NOMO-1 treated with DMSO at 0.1 percent for 48 hours (cell line): Measurements from ENCODE around the gene ATP6V0D1.

Experiments
- DNase-seq: peaks from one replicate; lab custom pipeline; 2025; ENCODE audit not compliant: unreplicated experiment; lab: John Stamatoyannopoulos, UW

ATP6V0D1 gene

DNA sequence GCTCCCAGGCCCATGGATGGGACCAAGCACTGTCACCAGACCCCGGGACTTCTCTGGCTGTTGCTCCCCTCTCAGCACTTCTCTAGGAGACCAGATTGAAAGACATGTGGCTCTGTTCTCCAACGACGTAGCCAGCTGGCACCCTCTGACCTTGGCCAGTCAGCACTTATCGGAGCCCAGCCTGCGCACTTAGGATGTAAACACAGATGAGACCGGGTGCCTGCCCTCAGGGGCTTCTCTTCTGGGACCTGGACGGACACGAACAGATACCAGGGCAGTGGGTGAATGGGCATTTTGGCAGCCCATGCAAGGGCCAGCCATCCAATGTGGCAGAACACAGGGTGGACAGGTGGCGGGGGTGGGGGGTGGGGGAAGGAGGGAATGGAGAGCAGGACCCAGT lies 71.3 kb downstream of the ATP6V0D1 start:
- DNase-seq, result no peak

DNA sequence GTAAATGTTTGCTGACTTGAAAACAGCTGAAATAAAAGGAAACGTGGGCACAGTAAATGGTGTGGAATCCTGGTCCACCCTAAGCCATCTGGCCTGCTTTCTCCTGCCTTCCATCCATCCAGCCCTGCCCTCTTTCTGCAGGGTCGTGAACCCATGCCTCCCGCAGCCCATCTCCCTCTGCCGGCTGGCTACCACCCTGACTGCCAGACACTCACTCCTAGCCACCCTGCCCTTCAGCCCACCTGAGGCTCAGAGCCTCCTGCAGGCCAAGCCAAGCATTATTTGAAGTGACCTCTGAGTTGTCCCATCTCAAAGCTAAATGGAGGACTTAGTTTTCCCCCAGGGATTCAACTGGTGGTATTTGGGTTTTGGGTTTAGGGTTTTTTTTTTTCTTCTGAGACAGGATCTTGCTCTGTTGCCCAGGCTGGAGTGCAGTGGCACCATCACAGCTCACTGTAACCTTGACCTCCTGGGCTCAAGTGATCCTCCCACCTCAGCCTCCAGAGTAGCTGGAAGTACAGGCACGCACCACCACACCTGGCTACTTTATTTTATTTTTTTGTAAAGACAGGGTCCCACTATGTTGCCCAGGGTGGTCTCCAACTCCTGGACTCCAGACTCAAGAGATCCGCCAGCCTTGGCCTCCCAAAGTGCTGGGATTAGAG lies 73.0 kb downstream of the ATP6V0D1 start:
- no peak for DNase-seq

DNA sequence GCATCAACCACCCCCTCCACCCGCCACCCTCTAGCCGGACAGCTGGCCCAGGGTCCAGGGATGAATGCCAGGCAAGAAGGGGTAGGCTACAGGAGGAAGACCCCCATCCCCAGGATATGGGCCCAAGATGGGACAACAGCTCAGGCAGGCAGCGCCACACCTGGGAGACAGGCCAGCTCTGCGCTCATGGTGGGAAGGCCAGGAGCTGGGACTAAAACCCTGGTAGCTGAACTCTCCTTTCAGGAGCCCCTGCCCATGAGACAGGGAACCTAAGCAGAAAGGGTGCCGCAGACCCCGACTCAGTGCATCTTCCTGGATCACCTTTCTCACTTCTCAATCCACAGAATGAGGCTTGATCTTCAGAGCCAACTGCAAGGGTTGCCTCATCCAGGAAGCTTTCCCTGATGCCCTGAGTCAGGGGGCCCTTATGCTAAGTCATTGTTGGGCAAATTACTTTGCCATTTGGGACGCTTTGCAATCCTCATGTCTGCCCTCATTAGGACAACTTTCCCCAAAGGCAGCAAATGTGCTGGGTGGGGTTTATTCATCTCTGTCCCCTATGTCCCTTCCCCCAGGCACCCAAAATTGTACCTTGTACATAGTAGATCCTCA lies 73.7 kb downstream of the ATP6V0D1 start:
- no peak for DNase-seq

DNA sequence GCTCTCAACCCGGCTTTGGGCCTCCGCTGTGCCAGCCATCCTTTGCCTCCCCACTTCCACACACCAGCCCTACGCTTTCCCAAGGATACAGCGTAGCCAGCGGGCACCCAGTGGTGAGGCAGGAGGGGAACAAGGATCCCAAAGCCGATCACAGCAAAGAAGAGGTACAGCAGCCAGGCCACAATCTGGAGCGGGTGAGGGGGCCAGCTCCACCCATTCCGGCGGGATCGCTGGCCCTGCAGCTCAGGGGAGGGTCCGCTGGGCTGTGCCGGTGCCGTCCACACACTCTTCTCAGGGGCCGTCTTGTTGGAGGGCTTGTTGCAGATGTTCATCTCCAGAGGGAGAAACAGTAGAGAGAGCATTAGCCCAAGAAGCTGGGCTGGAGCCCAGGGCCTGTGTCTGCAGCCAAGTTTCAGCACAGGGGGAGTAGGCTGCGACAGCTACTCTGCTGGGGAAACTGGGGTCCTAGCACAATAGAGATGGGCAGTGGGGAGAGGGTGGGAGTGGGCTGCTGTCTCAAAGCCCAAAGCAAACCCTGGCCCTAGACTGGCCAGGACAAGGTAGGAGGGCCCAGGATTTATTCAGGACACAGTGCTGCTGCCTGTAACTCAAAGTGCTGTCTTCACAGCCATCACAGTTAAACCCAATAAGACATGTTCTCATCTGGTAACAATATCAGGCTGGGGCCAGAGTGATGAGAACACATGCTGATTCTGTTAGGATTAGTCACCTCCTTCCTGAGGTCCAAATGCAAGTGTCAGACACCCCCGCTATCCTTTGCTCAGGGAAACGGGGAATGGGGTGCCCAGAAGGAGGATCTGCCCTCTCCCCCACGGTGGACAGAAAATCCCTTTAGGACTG lies 74.6 kb downstream of the ATP6V0D1 start:
- DNase-seq, result no peak

DNA sequence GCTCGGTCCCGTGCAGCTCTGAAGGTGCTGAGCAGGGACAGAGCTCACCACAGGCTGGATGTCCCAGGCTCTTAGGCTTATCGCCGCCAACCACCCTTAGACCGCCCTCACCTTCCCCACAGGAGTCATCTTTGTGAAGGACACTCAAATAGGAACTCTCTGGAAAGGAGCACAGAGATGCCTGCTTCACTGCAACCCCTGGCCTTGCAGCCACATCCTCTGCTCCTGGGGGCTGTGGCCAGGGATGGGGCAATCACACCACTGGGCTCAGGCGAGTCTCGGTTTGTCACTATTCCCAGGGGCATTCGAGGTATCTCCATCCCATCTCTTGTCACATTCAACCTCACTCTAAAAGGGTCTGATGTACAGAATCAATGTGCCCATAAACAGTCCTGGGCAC lies 75.6 kb downstream of the ATP6V0D1 start:
- no peak for DNase-seq

DNA sequence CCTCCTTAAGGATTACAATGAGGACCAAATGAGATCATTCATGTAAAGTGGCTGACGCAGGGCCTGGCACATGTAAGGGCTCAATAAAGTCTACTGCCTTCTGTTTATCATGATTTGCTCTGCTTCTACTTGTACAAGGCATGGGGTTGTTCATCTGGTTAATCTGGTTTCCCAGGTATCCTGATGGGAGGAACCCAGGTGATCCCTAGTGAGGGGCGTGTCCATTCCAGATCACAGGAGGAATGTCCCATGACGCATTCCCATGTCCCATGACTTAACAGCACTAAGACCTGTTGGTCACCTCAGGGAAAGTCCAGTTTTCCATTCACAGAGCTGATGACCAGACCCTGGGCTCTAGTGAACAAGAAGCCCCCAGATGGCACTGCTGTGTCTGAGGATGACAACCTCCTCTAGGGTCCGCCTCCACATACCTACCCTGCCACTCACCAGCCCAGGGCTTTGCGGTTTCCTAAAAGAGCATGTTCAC lies 76.2 kb downstream of the ATP6V0D1 start:
- no peak for DNase-seq

DNA sequence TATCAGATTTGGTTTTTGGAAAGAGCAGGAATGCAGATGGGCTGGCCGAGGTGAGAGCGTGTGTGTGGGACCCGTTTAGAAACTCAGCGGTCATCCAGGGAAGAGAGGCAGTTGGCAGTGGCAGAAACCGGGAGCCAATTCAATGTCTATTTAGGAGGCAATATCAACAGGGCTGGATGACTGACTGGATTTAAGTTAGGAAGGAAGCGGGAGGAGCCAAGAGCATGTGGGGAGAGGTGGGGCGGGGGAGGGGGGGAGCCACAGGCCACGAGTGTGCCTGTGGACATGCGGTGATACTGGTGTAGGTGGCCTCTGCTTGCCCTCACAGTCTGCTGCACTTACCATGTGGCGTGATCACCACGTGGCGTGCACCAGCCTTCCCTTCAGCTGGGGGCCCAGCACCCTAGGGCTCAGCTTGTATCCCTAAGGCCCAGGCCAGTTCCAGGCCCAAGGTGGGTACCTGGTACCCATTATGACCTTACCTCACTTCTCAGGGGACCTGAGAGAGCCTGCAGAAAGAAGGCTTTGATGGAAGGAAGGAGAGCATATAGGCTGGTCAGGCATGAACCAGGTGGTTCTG lies 76.9 kb downstream of the ATP6V0D1 start:
- DNase-seq, result no peak

DNA sequence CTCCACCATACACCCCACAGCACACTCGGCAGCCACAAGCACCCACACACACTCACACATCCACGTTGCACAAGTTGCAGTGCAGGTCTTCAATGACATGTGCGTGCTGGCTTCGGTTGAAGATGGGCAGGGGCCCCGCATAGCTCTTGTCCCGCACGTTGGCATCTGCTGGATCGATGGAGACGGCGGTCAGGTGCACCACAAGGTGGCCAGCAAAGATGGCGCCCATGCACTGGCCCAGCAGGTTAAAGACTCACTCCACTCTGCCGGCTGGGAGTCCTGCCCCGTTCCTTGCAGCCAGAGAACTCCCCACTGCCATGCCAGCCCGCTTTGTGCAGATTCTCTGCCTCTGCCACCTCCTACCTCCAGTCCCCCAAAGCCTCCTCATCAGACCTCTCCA lies 80.1 kb downstream of the ATP6V0D1 start:
- no peak for DNase-seq

DNA sequence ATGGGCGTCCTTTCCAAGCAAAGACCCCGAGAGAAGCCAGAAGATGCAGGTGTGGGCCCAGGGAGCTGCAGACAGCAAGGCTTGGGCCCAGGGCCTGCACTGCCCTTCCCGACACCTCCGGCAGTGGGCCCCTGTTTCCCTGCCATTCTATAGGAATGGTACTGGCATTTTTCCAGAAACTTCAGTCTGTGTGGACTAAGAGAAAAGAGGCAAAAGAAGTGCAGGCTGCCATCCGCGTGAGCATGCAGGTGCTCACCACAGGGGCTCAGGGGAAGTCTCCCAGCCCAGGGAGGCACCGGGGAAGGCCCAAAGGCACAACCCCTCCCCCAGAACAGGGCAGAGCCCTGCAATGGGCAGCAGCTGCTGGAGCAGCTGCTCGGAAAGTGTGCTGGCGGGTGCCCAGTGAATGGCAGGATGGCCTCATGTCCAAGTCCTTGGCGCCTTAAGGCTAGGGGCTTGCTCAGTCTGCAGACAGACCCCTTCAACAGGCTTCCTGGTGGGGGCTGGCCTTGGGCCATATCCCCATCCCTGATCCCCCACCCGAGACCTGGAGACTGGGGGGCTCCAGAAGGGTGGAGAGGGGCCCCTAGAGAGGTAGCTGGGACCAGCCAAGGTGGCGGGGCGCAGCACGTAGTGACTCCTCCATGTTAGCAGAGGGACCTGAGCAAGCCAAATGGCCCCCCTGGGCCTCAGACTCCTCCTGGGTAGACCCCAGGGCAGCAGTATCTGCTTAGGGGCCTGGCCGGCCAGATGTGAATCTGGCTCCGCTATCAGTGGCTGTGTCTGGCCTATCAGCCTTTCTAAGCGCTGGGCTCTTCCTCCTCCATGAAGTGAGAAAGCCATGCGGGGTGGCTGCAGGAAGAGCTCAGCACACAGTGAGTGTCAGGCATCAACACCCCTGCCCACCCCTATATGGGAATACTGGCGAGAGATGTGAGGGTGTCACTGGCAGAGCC lies 80.9 kb downstream of the ATP6V0D1 start:
- no peak for DNase-seq

DNA sequence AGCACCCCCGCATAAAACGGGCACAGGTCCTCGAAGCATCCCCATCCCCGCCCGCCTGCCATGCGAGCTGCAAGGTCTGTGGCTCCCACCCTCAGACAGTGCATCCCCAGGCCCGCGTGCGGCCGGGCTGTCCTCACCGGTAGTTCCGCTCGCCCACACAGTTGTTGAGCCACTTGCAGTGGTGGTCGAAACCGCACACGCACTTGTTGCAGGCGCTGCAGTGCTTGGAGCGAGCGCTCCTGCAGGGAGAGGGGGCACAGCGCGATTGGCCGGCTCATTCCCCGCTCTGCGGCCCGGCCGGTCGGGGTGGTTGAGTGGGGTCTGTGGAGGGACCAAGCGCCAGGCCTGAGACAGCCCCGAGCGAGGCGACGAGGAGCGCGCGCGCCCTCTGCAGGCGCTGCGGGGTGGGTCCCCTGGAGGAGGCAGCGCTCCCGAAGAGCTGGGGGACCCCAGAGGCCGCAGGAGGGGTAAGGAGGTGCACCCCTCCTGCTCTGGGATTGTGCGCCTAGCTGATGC lies 81.7 kb downstream of the ATP6V0D1 start:
- DNase-seq, result no peak

DNA sequence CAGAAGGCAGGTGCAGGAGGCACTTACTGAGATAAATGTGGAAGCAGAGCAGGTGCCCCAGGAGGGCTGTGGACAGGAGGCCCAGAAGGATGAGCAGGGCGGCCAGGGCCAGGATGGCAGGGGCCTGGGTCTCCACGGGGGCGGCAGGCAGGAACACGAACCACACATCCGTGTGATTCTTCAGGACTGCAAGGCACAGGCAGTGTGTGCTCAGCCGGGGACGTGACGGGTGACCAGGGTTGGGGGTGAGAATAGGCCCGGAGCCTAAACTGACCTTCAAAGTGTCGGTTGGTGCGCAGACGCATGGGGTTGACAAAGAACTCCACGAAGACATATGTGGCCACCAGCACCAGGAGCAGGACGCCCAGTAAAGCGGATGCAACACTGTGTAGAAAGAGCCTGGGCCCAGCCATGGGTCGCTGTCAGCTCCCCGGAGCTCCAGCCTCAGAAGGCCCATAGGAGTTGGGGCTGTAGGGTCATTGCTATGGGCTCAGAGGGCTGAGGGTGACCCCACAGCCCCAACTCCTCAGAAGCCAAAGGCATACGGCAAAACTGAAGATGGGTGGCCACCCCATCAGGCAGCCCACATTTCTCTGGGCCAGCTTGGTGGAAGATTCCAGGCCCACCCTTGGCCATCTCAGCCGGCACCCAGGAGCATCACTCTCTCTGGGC lies 82.3 kb downstream of the ATP6V0D1 start:
- no peak for DNase-seq

DNA sequence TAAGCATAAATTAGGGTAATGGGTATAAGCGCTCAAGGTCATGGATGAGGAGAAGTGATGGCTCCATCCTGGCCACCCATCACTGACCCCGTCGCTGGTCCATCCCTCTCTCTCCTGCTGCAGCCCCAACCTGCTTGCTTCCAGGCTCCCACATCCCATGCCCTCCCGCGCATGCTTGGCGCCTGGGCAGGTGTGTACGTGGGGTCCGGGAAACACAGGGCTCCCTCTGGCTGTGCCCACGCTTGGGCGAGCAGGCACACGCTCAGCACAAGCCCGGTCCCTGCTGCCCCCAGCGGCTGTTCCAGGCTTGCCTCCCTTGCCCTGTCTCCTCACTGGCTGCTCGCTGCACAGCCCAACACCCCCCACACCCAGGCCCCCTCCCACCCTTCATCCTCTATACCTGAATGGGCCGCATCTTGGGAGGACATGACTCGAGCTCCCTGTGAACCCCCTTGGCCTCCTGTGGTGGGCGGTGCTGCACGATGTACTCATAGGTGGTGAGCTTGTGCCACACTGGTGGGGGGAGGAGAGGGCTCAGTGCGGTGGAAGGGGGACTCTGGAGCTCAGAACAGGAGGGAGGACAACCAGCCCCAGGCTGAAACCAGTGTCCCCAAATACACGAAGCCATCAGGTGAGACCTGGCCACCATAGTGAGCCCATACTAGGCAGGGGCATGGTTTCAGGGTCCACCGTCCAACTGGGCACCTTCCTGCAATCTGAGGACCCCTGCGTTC lies 83.0 kb downstream of the ATP6V0D1 start:
- no peak for DNase-seq

DNA sequence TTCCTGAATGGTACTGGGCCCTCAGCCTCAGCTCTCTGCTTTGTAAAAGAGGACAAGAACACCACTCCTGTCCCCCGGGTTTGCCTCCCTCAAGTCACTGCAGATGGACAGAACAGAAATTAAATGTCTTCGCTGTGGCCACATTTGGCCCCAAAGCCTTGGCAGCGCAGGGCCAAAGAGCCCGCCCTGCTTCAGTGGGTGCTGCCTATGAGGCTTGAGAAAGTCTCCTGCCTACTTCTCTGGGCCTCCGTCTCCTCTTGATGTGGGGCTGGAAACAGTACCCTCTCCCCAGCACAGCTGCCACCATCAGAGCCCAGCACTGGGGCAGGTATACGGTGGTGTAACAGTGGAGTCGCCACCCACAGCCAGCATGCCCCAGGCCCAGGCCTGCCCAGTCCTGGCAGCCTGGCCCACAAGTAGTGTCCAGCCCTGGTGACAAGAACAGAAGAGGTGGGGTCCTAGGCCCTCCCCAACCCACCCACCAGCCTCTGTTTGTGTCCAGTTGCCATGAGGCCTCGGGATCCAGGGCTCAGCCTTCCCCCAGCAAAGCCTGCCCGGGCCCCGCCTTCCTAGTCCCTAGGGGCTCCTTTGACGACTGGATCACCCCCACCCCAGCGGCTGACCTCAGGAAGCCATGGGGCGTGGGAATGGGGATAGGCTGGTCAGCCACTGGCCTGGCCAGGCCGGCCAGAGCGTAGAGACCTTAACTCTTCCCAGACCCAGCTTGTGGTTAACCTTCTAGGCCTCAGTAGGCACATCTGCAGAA lies 83.7 kb downstream of the ATP6V0D1 start:
- DNase-seq, result no peak

DNA sequence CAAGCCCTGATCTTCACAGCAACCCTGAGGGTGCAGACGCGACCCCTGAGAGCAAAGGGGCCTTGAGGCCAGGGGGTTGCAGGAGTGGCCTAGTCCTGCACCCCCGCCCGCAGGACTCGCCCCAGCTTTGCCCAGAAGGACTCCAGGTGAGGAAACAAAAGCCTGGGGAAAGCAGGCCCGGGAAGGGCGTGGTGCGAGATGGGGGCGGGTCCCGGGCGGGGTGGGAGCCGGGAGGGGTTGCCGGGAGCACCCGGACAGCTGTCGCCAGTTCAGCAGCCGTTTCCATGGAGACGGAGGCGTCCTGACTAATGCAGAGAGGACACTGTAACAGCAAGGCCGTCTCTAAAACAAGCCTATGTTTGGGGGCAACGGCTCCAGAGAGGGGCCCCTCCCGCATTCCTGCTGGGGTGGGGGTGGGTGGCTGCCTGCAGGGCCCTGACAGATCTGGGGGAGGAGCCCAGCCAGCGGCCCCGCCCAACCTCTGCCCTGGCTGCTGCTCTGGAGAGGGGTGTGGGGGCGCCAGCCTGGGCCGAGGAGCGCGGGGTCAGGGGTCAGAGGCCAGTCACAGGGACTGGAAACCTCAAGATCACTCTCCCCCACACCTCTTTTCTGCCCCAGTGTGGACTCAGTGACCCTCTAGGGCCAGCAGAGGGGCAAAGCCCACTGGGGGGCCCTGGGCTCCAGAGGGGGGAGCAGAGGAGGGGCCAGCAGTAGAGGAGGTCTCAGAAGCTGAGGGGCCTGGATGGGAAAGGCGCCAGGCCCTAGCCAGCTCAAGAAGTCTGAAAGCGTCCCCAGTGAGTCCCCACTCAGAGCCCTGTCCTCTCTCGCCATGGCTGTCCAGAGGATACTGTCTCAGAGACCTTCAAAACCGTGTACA lies 84.6 kb downstream of the ATP6V0D1 start:
- no peak for DNase-seq

DNA sequence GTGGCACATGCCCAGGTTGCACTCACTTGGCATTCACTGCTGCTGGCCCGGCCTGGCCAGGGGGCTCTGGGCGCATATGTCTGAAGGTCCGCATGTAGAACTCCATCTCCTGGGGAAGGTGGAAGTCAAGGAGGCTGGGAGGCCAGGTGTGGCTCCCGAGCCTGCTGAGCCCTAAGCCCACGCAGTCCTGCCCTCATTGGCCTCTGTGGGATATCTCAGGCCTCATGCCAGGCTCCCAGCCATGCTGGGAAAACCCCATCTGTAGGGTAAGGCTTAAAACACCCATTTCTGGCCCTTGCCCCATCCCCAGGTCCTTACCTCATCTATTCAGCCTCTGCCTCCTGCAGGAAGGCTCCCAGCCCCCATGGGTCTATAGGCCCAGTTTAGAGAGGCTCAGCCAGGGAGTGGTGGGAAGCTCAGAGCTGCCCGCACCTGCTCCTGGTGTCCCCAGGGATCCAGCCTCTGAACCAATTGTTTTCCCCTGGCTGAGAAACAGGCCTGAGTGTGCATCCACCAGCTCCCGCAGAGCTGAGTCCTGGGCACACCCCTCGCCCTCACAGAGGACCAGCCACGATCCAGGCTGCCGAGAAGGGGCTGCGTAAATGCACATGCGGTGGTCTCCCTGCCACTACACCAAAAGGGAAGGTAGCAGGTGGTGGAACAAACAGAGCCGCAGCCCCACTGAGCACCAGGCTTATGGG lies 85.3 kb downstream of the ATP6V0D1 start:
- no peak for DNase-seq

DNA sequence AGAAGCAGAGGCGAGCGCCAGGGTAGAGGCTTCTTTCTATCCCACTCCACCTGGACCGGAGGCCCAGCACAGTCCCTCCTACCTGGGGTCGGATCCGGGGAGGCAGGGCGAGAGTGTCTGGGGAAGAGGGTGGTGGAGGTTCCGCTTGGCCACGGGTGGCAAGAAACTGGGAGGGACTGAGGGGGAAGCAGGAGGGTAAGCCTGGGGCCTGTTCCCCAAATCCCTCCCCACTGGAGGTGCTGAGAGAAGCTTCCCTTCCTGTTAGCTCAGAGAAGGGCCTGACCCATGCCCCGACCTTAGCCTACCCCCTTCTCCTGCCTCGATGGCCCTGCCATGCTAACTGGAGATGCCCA lies 85.9 kb downstream of the ATP6V0D1 start:
- no peak for DNase-seq
